ENCODE results near the gene DENND2C.

- TF ChIP-seq CTCF (conservative IDR thresholded peaks at IDR 0.05; ENCODE audit: low read length), result no peak
- no peak for TF ChIP-seq EZH2phosphoT487 (IDR thresholded peaks at IDR 0.05; ENCODE audit: borderline replicate concordance, low read depth, low read length)
Measured at GRCh38 chr1:114670083-114671010, 498 bp upstream of the DENND2C start.

All from OCI-LY7 (cell line).